Stomach (tissue), 9 donors: ENCODE results near the gene KLF12. TPM values are rescaled to one million over a fixed set of nuclear protein-coding genes. Genes with fewer than 3 reads are reported as not detected.

Experiments
- DNase-seq, 2 donors: peaks; one replicate each; pipeline versions ENCODE4 v3.0.0 to v3.0.0-alpha.2; 2013 to 2019
- H3K27ac ChIP-seq, 5 donors: fragments of 200-600 bp in 4 of 5; sonication (generic) in 4 of 5; one replicate each; pipeline ENCODE4 v1.5.1; 2013 to 2019; ENCODE audit warnings: mild to moderate bottlenecking in 1 of 5, moderate library complexity in 1 of 5
- H3K27me3 ChIP-seq, 3 donors: fragments of 200-600 bp; sonication (generic); one replicate each; pipeline ENCODE4 v1.5.1; 2017 to 2019; ENCODE audit warnings: mixed run types in 1 of 3
- H3K36me3 ChIP-seq, 4 donors: fragments of 200-600 bp; sonication (generic); 1 replicate in 3 of 4; 2 replicates in 1 of 4; pipeline ENCODE4 v1.5.1; 2016 to 2019
- H3K4me1 ChIP-seq, 4 donors: fragments of 200-600 bp; sonication (generic); one replicate each; pipeline ENCODE4 v1.5.1; 2016 to 2019
- H3K4me3 ChIP-seq, 4 donors: fragments of 200-600 bp; sonication (generic) in 3 of 4; one replicate each; pipeline ENCODE4 v1.5.1; 2016 to 2019; ENCODE audit warnings: mild to moderate bottlenecking in 1 of 4
- H3K9me3 ChIP-seq, 4 donors: fragments of 200-600 bp; sonication (generic); one replicate each; pipeline ENCODE4 v1.5.1; 2016 to 2019
- CTCF ChIP-seq, 7 experiments: fragments of 450-650 bp in 4 of 7; fragments of 200-600 bp in 3 of 7; sonication (generic) in 3 of 7; IDR thresholded peaks; one replicate each; pipeline ENCODE4 v1.5.1; 2016 to 2019; ENCODE audit warnings: antibody characterized with exemption in 7 of 7, control low read depth in 2 of 7, mild to moderate bottlenecking in 1 of 7
- EP300 ChIP-seq: sonication (generic); formaldehyde crosslinking; IDR thresholded peaks from one replicate; pipeline ENCODE4 v1.6.1; 2017; ENCODE audit warnings: antibody characterized with exemption
- POLR2A ChIP-seq, 4 donors: fragments of 450-650 bp; IDR thresholded peaks; one replicate each; pipeline ENCODE4 v1.6.1; 2016; ENCODE audit warnings: antibody characterized with exemption in 4 of 4, control low read depth in 2 of 4, mild to moderate bottlenecking in 1 of 4, moderate library complexity in 1 of 4
- POLR2AphosphoS5 ChIP-seq, 3 donors: sonication (generic); formaldehyde crosslinking; IDR thresholded peaks; one replicate each; pipeline ENCODE4 v1.6.1; 2016; ENCODE audit warnings: antibody characterized with exemption in 3 of 3
- WGBS, 5 donors: extraction: QIAGEN DNeasy Blood & Tissue Kit in 3 of 5; methylation state at CpG; one replicate each; pipeline versions ENCODE4 v1.1.5 to v1.1.7; 2013 to 2018; 5-methylcytosine and 5-hydroxymethylcytosine counted together
- intact Hi-C: fragments of 100-400 bp; cut with DNase I; formaldehyde crosslinking; loops from one replicate; pipeline ENCODE4 v1.15.1; 2023; ENCODE audit warnings: low total_unique reads
- polyA plus RNA-seq, 3 donors: library from polyadenylated mRNA; stranded (reverse); fragments of 200-250 nt; gene quantifications; one replicate each; pipeline ENCODE4 v1.2.3, GENCODE V29; 2013
- total RNA-seq, 5 donors: library from RNA; depleted of rRNA; stranded (reverse); fragments of >200 nt; gene quantifications; one replicate each; pipeline versions ENCODE4 v1.1.0 to v1.2.3, GENCODE V29; 2014 to 2016
- donor health status: healthy with polysubstance abuse.
- donor health status: Bipolar disorder and iron deficiency.
- donor health status: healthy.

KLF12 gene
- total and polyA plus RNA-seq, 8 donors = 0.73 to 24.6 (median 3.6) TPM

GRCh38 chr13:74118328-74118727, 15.9 kb downstream of the KLF12 start:
- intact Hi-C loops = no loop called here
- DNase-seq = no peak
- TF ChIP-seq POLR2AphosphoS5 (IDR thresholded peaks at IDR 0.05) (no peak), POLR2A (IDR thresholded peaks at IDR 0.05) (no peak)
- H3K27me3 ChIP-seq = no peaks in the 10 kb centered on the region
- peaks cover 0 to 21% (median 16%) of the 10 kb centered on the region in 4 donors for H3K9me3 ChIP-seq
- 94 to 97% (median 95%) methylated on average over 4 of the region's 4 CpGs for WGBS, 5 donors
- no peak overlapping the region for H3K27ac ChIP-seq
- H3K4me3 ChIP-seq = no peak overlapping the region
- H3K4me1 ChIP-seq = no peaks in the 10 kb centered on the region
- no peaks in the 10 kb centered on the region for H3K36me3 ChIP-seq

GRCh38 chr13:74117207-74117705, 16.9 kb downstream of the KLF12 start:
- WGBS, 5 donors = 76 to 97% (median 91%) methylated on average over 2 of the region's 2 CpGs

GRCh38 chr13:74115133-74115532, 19.1 kb downstream of the KLF12 start:
- 42 to 77% (median 46%) methylated on average over 2 of the region's 2 CpGs for WGBS, 5 donors
- Histone ChIP-seq H3K36me3 (no peaks in the 10 kb centered on the region), H3K9me3 (peaks cover 0 to 19% (median 15%) of the 10 kb centered on the region in 4 donors), H3K27ac (no peak overlapping the region), H3K4me3 (no peak overlapping the region), H3K27me3 (no peaks in the 10 kb centered on the region), H3K4me1 (peaks cover 0 to 13% (median 4%) of the 10 kb centered on the region in 4 donors)
- TF ChIP-seq EP300 = no peak
- no peak for TF ChIP-seq CTCF (IDR thresholded peaks at IDR 0.05)
- TF ChIP-seq POLR2AphosphoS5 (IDR thresholded peaks at IDR 0.05) = no peak
- TF ChIP-seq POLR2A (IDR thresholded peaks at IDR 0.05) = no peak
- intact Hi-C loops = no loop called here
- no peak for DNase-seq

More at GRCh38 chr13:74117207-74117705, 16.9 kb downstream of the KLF12 start:
- Histone ChIP-seq H3K4me3 (no peak overlapping the region), H3K36me3 (no peaks in the 10 kb centered on the region), H3K9me3 (peaks cover 0 to 21% (median 16%) of the 10 kb centered on the region in 4 donors), H3K4me1 (peaks cover 0 to 6% (median 0%) of the 10 kb centered on the region in 4 donors), H3K27me3 (no peaks in the 10 kb centered on the region), H3K27ac (no peak overlapping the region)
- DNase-seq = no peak
- TF ChIP-seq CTCF (IDR thresholded peaks at IDR 0.05) = no peak
- TF ChIP-seq POLR2A (IDR thresholded peaks at IDR 0.05) = no peak
- TF ChIP-seq EP300 = no peak
- no peak for TF ChIP-seq POLR2AphosphoS5 (IDR thresholded peaks at IDR 0.05)
- intact Hi-C loops = no loop called here

- TF ChIP-seq EP300 (no peak), POLR2A (IDR thresholded peaks at IDR 0.05) (no peak), POLR2AphosphoS5 (IDR thresholded peaks at IDR 0.05) (no peak), CTCF (IDR thresholded peaks at IDR 0.05) (no peak)
- Histone ChIP-seq H3K4me3 (no peak overlapping the region), H3K9me3 (peaks cover 0 to 14% (median 12%) of the 10 kb centered on the region in 4 donors), H3K4me1 (peaks cover 0 to 15% (median 4%) of the 10 kb centered on the region in 4 donors), H3K27me3 (no peaks in the 10 kb centered on the region), H3K36me3 (no peaks in the 10 kb centered on the region), H3K27ac (no peak overlapping the region)
- no peak for DNase-seq
- intact Hi-C loops = no loop called here
- 84 to 95% (median 91%) methylated on average over 5 of the region's 5 CpGs for WGBS, 5 donors
Observed at GRCh38 chr13:74114641-74115040, 19.6 kb downstream of the KLF12 start.

GRCh38 chr13:74114202-74114601, 20.0 kb downstream of the KLF12 start:
- no peaks in the 10 kb centered on the region for H3K27me3 ChIP-seq
- H3K4me3 ChIP-seq = no peak overlapping the region
- no peak for DNase-seq
- peaks cover 0 to 15% (median 4%) of the 10 kb centered on the region in 4 donors for H3K4me1 ChIP-seq
- no peaks in the 10 kb centered on the region for H3K36me3 ChIP-seq
- intact Hi-C loops = no loop called here
- no peak overlapping the region for H3K27ac ChIP-seq
- peaks cover 0 to 10% (median 7%) of the 10 kb centered on the region in 4 donors for H3K9me3 ChIP-seq
- TF ChIP-seq EP300 = no peak
- TF ChIP-seq POLR2A (IDR thresholded peaks at IDR 0.05) = no peak
- TF ChIP-seq CTCF (IDR thresholded peaks at IDR 0.05) = no peak
- TF ChIP-seq POLR2AphosphoS5 (IDR thresholded peaks at IDR 0.05) = no peak
- WGBS, 5 donors = 92 to 100% (median 97%) methylated on average over 1 of the region's 1 CpG
